DMS 273 (cell line): ENCODE measurements around the gene TOPORS.

Source experiments
- DNase-seq: peaks from one replicate; lab custom pipeline; 2025; ENCODE audit not compliant: unreplicated experiment; lab: John Stamatoyannopoulos, UW

TOPORS gene

DNA sequence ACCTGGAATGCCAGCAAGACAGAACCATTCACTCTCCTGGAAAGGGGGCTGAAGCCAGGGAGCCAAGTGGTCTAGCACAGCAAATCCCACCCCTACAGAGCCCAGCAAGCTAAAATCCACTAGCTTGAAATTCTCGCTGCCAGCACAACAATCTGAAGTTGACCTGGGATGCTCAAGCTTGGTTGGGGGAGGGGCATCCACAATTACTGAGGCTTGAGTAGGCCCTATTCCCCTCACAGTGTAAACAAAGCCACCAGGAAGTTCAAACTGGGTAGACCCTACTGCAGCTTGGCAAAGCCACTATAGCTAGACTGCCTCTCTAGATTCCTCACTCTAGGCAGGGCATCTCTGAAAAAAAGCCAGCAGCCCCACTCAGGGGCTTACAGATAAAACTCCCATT, 43.7 kb downstream of the TOPORS start:
- no peak for DNase-seq

DNA sequence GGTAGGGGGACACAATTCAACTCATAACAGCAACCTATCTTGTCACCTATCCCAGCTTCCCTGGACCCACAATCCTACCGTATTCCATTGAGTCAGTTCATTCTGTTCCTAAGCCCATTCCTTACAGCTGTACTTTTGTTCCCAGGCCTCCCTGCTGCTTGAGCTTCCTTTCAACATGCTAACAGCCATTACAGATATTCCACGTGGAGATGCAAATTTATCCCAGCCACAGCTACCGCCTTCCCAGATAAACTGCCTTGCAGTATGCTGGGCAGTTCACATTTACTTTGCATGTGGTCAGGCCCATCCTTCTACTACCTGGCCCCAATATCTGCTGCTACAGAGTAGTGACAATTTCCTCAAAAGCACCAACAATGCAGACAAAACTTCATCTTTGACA, 49.4 kb downstream of the TOPORS start:
- DNase-seq = no peak

DNA sequence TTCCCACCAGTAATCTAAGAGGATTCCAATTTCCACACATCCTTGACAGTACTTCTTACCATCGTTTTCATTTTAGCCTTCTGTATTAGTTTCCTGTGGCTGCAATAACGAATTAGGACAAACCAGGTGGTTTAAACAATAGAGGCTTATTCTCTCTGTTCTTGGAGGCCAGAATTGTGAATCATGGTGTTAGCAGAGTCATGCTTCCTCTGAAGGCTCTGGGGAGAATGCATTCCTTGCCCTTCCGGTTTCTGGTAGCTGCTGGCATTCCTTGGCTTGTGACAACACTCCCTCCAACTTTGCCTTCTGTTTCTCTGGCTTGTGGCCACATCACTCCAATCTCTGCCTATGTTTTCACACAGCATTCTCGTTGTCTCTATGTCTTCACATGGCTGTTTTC, 49.9 kb downstream of the TOPORS start:
- peak; percentile 6 for DNase-seq

DNA sequence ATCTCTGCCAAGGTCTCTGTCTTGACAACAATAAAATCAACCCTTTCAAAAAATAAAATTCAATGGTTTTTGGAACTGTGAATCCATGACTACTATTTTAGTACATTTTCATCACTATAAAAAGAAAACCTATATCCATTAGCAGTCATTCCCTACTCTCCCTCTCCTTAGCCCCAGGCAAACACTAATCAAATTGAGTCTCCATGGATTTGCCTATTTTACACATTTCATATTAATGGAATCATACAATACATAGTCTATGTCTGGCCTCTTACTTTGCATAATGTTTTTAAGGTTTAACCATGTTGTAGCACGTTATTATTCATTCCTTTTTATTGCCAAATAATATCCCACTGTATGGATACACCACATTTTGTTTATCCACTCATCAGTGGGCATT, 50.5 kb downstream of the TOPORS start:
- no peak for DNase-seq

DNA sequence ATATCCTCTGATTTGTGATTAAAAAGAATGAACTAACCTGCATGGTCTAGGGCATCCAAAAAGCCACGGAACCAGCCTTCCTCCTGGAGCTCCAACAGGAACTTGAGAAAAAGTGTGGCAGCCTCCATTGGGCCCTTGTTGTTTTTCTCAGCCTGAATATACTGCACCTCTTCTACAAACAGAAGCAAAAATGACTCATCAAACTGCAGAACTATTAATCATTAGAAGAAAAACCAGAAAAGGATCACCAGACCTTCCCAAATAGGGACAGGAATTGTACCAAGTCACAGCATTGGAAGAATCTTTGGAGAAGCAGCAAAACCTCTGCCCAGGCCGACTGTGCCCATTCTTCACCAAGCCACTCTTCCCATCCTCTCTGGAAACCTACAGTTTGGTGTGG, 51.6 kb downstream of the TOPORS start:
- no peak for DNase-seq

DNA sequence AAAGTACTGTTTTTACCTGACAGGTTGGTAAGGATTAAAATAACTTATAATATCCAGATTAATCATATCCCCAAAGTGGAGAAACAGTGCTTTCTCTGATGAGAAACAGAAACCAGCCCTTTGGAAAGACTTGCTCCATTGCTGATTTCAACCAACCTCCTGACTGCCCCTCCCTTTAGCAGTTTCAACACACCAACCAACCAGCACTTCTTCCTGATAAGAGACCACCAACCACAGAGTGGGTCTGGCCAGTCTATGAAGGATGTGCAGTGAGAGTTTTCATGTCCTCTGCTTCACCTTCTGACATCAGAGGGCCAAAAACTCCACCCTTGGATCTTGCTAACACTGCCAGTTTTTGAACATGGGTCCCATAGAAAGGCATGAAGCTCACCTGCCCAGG, 54.5 kb downstream of the TOPORS start:
- no peak for DNase-seq

DNA sequence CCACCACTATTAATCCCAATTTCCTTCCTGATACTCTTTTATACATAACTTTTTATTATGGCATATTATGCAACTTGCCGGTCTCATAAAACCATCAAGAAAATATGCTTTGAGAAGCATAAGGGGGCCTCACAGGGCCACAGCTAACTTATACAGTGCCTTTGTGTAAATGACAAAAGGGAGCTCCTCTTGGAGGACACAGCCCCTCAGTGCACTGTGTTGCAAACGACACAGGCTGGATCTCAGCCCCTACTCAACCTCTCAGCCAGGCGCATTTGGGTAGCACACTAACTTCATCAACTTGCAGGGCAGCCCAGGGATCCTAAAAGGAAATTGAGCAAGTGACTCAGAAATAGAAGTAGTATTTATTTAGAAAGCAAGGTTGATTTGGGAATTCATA, 61.8 kb downstream of the TOPORS start:
- no peak for DNase-seq
